Ishikawa (cell line): ENCODE data around the gene LRRC15.

Source experiments
- CREB1 ChIP-seq: IDR thresholded peaks from 2 replicates; pipeline ENCODE4 v1.6.1; 2012; ENCODE audit warnings: low read depth
- EP300 ChIP-seq: IDR thresholded peaks from 2 replicates; pipeline ENCODE4 v1.6.1; 2012; ENCODE audit warnings: borderline replicate concordance
- FOXM1 ChIP-seq: IDR thresholded peaks from 2 replicates; pipeline ENCODE4 v1.6.1; 2012; ENCODE audit warnings: low read depth, borderline replicate concordance
- MAX ChIP-seq: IDR thresholded peaks from 2 replicates; pipeline ENCODE4 v1.6.1; 2012
- RAD21 ChIP-seq: IDR thresholded peaks from 2 replicates; pipeline ENCODE4 v1.6.1; 2012; ENCODE audit warnings: low read depth
- REST ChIP-seq: IDR thresholded peaks from 2 replicates; pipeline ENCODE4 v1.6.1; 2012; ENCODE audit warnings: low read depth, mild to moderate bottlenecking
- TAF1 ChIP-seq: IDR thresholded peaks from 2 replicates; pipeline ENCODE4 v1.6.1; 2012; ENCODE audit warnings: low read depth, mild to moderate bottlenecking
- ZBTB7A ChIP-seq: IDR thresholded peaks from 2 replicates; pipeline ENCODE4 v1.6.1; 2012; ENCODE audit warnings: low read depth

- TF ChIP-seq MAX (no peak), REST (no peak), TAF1 (no peak), EP300 (no peak), ZBTB7A (no peak), CREB1 (no peak), FOXM1 (no peak), RAD21 (no peak)
Observed at GRCh38 chr3:194336601-194337355, 32.8 kb downstream of the LRRC15 start.
